Keratinocyte (primary cell): ENCODE results near the gene KMT2A.
"Not testable (repeated sequence)": the region's sequence is repeated elsewhere in the genome, so short reads cannot be mapped to it uniquely, and the experiment has no call there.

Experiments used
- CTCF ChIP-seq, 3 experiments: IDR thresholded peaks in 1 of 3; conservative IDR thresholded peaks in 1 of 3; optimal IDR thresholded peaks in 1 of 3; 2 replicates in 2 of 3; 3 replicates in 1 of 3; pipeline versions ENCODE3 to v1.5.1; 2011; ENCODE audit warnings: low read length in 3 of 3, mild to moderate bottlenecking in 3 of 3, moderate library complexity in 2 of 3, control low read depth in 1 of 3, inconsistent platforms in 1 of 3; ENCODE audit not compliant: insufficient read depth in 2 of 3; ENCODE audit errors: extremely low read depth in 1 of 3
- EZH2 ChIP-seq: IDR thresholded peaks from one replicate; pipeline ENCODE4 v1.6.1; 2012; ENCODE audit warnings: inconsistent platforms, mild to moderate bottlenecking, low read length, moderate library complexity

GRCh38 chr11:118571701-118572060, 135.4 kb downstream of the KMT2A start:
- TF ChIP-seq EZH2; CTCF (optimal IDR thresholded peaks at IDR 0.05 in 1 of 3, IDR thresholded peaks at IDR 0.05 in 1 of 3, conservative IDR thresholded peaks at IDR 0.05 in 1 of 3; ENCODE audit: extremely low read depth in 1 of 3, insufficient read depth in 2 of 3, low read length in 3 of 3): not testable (repeated sequence)
